Measurements from ENCODE around the gene NEK9.

DNA sequence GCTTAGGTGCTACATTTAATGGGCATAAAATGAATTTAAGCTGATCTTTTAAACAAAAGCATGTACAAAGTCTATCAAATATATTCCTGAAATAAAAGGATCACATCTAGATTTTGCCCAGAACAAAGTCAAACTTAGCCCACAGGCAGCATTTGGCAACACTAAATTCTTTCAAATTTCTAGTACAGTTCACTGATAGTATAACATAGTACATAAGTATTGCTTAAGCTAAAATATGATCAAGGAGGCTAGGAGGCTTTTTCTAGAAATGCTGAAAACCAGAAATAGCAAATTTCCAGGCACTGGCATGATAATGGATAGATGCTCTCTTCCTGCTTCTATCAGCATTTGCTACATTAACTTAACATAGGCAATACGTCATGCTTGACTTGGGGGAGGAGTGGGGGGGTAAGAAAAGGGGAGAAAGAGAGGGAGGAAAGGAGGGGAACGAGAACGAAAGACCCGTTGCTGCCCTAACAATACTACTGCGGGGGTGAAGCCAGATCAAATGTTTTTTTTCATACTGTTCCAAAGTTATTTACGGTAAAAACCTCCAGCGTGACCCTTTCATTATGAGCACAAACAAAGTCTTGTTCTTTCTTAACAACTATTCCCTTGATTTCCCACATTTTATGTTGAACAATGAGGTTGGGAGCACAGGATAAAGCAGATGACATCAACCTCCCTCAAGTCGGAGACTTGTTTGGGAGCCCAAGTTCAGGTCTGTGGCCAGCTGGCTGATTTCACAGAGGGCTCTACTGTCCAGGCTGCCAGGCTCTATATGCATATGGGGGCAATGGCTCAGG lies 38.9 kb upstream of the NEK9 start:
- TF ChIP-seq CTCF (IDR thresholded peaks at IDR 0.05), result no peak
- TF ChIP-seq POLR2A (IDR thresholded peaks at IDR 0.05), result no peak
